COLO668 (cell line): ENCODE data around the gene IGFBP5.
A peak's percentile ranks its signal among the peaks of the same experiment; 100 is the strongest.

Experiments used
- DNase-seq: peaks from one replicate; lab custom pipeline; 2025; ENCODE audit not compliant: unreplicated experiment; lab: John Stamatoyannopoulos, UW

The IGFBP5 gene

GRCh38 chr2:216715402-216715974 is 20.1 kb upstream of the IGFBP5 start:
- DNase-seq, result no peak

GRCh38 chr2:216714376-216714775 is 19.0 kb upstream of the IGFBP5 start:
- DNase-seq, result no peak

GRCh38 chr2:216713691-216714336 is 18.5 kb upstream of the IGFBP5 start:
- no peak for DNase-seq

GRCh38 chr2:216711348-216711747 is 16.0 kb upstream of the IGFBP5 start:
- no peak for DNase-seq

- DNase-seq, result no peak
These were observed 15.4 kb upstream of the IGFBP5 start for GRCh38 chr2:216710551-216711301.

GRCh38 chr2:216702756-216703155 is 7.4 kb upstream of the IGFBP5 start:
- DNase-seq, result no peak

GRCh38 chr2:216701544-216701943 is 6.2 kb upstream of the IGFBP5 start:
- no peak for DNase-seq

- no peak for DNase-seq
These were observed 5.4 kb upstream of the IGFBP5 start for GRCh38 chr2:216700781-216701180.

- DNase-seq, result no peak
These were observed 4.8 kb upstream of the IGFBP5 start for GRCh38 chr2:216700088-216700567.

- peak; percentile 34 for DNase-seq
These were observed 3.5 kb upstream of the IGFBP5 start for GRCh38 chr2:216698895-216699294.

GRCh38 chr2:216698293-216698692 is 2.9 kb upstream of the IGFBP5 start:
- no peak for DNase-seq

- DNase-seq, result no peak
These were observed 1.6 kb upstream of the IGFBP5 start for GRCh38 chr2:216696751-216697560.

- DNase-seq, result no peak
These were observed 972 bp upstream of the IGFBP5 start for GRCh38 chr2:216696321-216696720.

- peak; percentile 52 for DNase-seq
These were observed 527 bp downstream of the IGFBP5 start for GRCh38 chr2:216694826-216695217.

GRCh38 chr2:216694082-216694825 is 1.1 kb downstream of the IGFBP5 start:
- DNase-seq, result peak; percentile 85

- peak; percentile 38 for DNase-seq
These were observed 1.8 kb downstream of the IGFBP5 start for GRCh38 chr2:216693414-216694080.

GRCh38 chr2:216692636-216693413 is 2.5 kb downstream of the IGFBP5 start:
- peak; percentile 90 for DNase-seq

GRCh38 chr2:216690853-216691741 is 4.3 kb downstream of the IGFBP5 start:
- peak; percentile 89 for DNase-seq
